Heart right ventricle (tissue), 16 donors: ENCODE measurements around the gene ZNF670. TPM values are rescaled to one million over a fixed set of nuclear protein-coding genes. Genes with fewer than 3 reads are reported as not detected.

Experiments
- ATAC-seq, 8 donors: fragments of 200-7000 bp; cut with Tn5 transposase; one replicate each; pipeline ENCODE4 v1.9.1; 2020; ENCODE audit warnings: mild to moderate bottlenecking in 8 of 8, moderate library complexity in 8 of 8, moderate number of reproducible peaks in 1 of 8
- DNase-seq, 2 donors: peaks; one replicate each; pipeline ENCODE4 v3.0.0-alpha.2; 2020
- H3K27ac ChIP-seq, 10 donors: fragments of 200-600 bp; sonication (generic) in 2 of 10; one replicate each; pipeline versions ENCODE4 v1.5.0 to v1.8.0; 2020 to 2022; ENCODE audit warnings: mild to moderate bottlenecking in 3 of 10
- H3K27me3 ChIP-seq, 7 donors: fragments of 200-600 bp; one replicate each; pipeline ENCODE4 v1.8.0; 2021 to 2022; ENCODE audit warnings: mild to moderate bottlenecking in 2 of 7
- H3K36me3 ChIP-seq, 9 donors: fragments of 200-600 bp; sonication (generic) in 1 of 9; one replicate each; pipeline versions ENCODE4 v1.5.0 to v1.8.0; 2020 to 2022; ENCODE audit warnings: mild to moderate bottlenecking in 2 of 9
- H3K4me1 ChIP-seq, 9 donors: fragments of 200-600 bp; sonication (generic) in 1 of 9; one replicate each; pipeline versions ENCODE4 v1.5.0 to v1.8.0; 2020 to 2022; ENCODE audit warnings: mild to moderate bottlenecking in 4 of 9
- H3K4me3 ChIP-seq, 10 donors: fragments of 200-600 bp; sonication (generic) in 2 of 10; one replicate each; pipeline versions ENCODE4 v1.5.0 to v1.8.0; 2020 to 2022; ENCODE audit warnings: mild to moderate bottlenecking in 7 of 10, moderate library complexity in 2 of 10
- H3K9me3 ChIP-seq, 11 donors: fragments of 200-600 bp in 10 of 11; sonication (generic) in 2 of 11; one replicate each; pipeline versions ENCODE4 v1.5.0 to v1.8.0; 2013 to 2022; ENCODE audit warnings: mild to moderate bottlenecking in 2 of 11, control low read depth in 1 of 11, moderate library complexity in 1 of 11
- WGBS, 2 donors: extraction: QIAGEN DNeasy Blood & Tissue Kit; methylation state at CpG; one replicate each; pipeline ENCODE4 v1.1.7; 2013; ENCODE audit warnings: inconsistent platforms in 1 of 2; 5-methylcytosine and 5-hydroxymethylcytosine counted together
- intact Hi-C, 10 donors: fragments of 100-400 bp; cut with DNase I; formaldehyde crosslinking; loops; one replicate each; pipeline versions ENCODE4 v1.11.1 to v1.14.2; 2022
- polyA plus RNA-seq, 2 donors: library from polyadenylated mRNA; stranded (reverse); fragments of 200-250 nt; gene quantifications; one replicate each; pipeline ENCODE4 v1.2.3, GENCODE V29; 2013
- total RNA-seq, 10 donors: library from RNA; stranded (reverse); fragmentation: NEBNext Ultra II Directional in 3 of 10; extraction: Animal tissue kit (Norgen Biotek cat#: 25700) in 3 of 10; gene quantifications; one replicate each; pipeline versions ENCODE4 v1.2.1 to v1.2.4, GENCODE V29; 2021 to 2023
- TF ChIP-seq, protein P1 (sequence below), 9 donors: fragments of 200-600 bp; sonication (generic) in 2 of 9; IDR thresholded peaks; one replicate each; pipeline versions ENCODE4 v1.5.0 to v1.8.0; 2021 to 2022; ENCODE audit warnings: antibody characterized with exemption in 9 of 9, mild to moderate bottlenecking in 5 of 9, moderate library complexity in 1 of 9
- donor health status: Arrhythmogenic right ventricular cardiomyopathy.
- donor health status: ischemic (EF 13 %, LVEDD 7.1; RV severe dilation, severe dysfunction).
- donor health status: healthy with polysubstance abuse.
- donor health status: DM: no; HTN: yes; CAD: no.
- donor health status: DM: no; HTN: no; CAD: no.
- donor health status: ischemic (EF 25% LVEDD 6.9; RV normal size, moderate dysfunction).
- donor health status: ischemic (EF 25% LVEDD 5.7; RV mildly dilated, moderate dysfunction).
- donor health status: healthy.
- donor health status: DM: yes; HTN: yes; CAD: no.
- donor health status: Ischemic cardiomyopathy.
- donor health status: ischemic (EF 35%, LVEDD 5.7; RV mildly dilated, moderate dysfunction).
- donor health status: nonischemic (EF 11% LVEDD 7.7; RV severe dilation, severe dysfunction).
- donor health status: DM: yes; HTN: yes; CAD: no.
- donor health status: PGD.
- donor health status: ischemic (EF 29% LVEDD 5.4; RV normal size, mild dysfunction).
- donor health status: nonischemic (EF 23%, LVEDD 6.1; RV moderate dilation, normal function).

ZNF670 gene
- total and polyA plus RNA-seq, 12 donors: 0.42 to 1.6 (median 1.3) TPM

DNA sequence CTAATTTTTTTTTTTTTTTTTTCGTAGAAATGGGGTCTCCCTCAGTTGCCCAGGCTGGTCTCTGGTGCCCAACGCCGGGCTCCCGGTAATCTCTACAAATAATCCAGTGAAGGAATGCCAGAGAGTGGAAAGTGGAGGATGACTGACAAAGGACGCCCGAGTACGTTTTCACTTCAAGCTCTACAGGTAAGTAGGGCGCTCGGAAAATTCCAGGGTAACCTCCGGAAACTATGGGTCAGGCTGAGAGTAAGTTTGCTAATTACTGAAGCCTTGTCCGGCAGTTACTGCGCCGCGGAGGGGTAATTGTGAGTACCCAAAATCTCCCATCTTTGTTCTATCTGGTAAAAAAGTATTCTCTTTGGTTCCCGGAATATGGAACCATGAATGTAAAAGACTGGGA is 27.4 kb upstream of the ZNF670 start:
- WGBS, 2 donors: 89 to 90% methylated on average over 15 of the region's 15 CpGs
- peaks cover 0 to 16% (median 0%) of the 10 kb centered on the region in 7 donors for H3K27me3 ChIP-seq
- ATAC-seq (no peak), DNase-seq (no peak)
- intact Hi-C loops: loop anchor here in 2 of 10 donors (2.0 to 10.0 kb wide), 3 partner anchors 27 to 229 kb away; partner anchors contain the start of genes ZNF496 (in 2 of the 2) and ZNF670 (in 1 of the 2)
- H3K36me3 ChIP-seq: peaks cover 0 to 16% (median 12%) of the 10 kb centered on the region in 9 donors
- no peak overlapping the region for H3K4me3 ChIP-seq
- peaks cover 0 to 27% (median 10%) of the 10 kb centered on the region in 11 donors for H3K9me3 ChIP-seq
- no peak overlapping the region for H3K27ac ChIP-seq
- peaks cover 3 to 26% (median 19%) of the 10 kb centered on the region in 9 donors for H3K4me1 ChIP-seq
- TF ChIP-seq, protein P1, sequence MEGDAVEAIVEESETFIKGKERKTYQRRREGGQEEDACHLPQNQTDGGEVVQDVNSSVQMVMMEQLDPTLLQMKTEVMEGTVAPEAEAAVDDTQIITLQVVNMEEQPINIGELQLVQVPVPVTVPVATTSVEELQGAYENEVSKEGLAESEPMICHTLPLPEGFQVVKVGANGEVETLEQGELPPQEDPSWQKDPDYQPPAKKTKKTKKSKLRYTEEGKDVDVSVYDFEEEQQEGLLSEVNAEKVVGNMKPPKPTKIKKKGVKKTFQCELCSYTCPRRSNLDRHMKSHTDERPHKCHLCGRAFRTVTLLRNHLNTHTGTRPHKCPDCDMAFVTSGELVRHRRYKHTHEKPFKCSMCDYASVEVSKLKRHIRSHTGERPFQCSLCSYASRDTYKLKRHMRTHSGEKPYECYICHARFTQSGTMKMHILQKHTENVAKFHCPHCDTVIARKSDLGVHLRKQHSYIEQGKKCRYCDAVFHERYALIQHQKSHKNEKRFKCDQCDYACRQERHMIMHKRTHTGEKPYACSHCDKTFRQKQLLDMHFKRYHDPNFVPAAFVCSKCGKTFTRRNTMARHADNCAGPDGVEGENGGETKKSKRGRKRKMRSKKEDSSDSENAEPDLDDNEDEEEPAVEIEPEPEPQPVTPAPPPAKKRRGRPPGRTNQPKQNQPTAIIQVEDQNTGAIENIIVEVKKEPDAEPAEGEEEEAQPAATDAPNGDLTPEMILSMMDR (IDR thresholded peaks at IDR 0.05): no peak

DNA sequence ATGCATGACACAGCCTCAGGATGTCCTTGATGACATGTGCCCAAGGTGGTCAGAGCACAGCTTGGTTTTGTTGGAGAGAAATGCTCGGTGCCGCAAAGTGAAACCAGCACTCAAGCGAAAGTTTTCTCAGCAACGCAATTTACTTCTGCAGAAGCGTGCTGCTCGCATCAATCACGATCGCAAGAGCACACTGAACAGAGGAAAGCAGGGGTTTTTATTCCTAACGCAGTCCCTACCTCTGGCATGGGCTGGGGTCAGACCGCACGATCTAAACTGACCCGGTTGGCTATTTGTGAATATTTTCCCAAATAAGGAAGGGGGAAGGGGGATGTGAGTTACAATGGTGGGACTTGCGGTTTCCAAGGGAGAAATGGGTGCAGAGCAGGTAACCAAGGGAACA is 26.4 kb upstream of the ZNF670 start:
- TF ChIP-seq, protein P1 (IDR thresholded peaks at IDR 0.05): no peak
- no peak for DNase-seq
- Histone ChIP-seq H3K36me3 (peaks cover 0 to 26% (median 22%) of the 10 kb centered on the region in 9 donors), H3K27ac (peak overlapping the region in 6 of 10 donors; percentile 76 to 85 (median 82)), H3K9me3 (peaks cover 0 to 37% (median 11%) of the 10 kb centered on the region in 11 donors), H3K27me3 (peaks cover 0 to 8% (median 0%) of the 10 kb centered on the region in 7 donors), H3K4me3 (peak overlapping the region in 9 of 10 donors; percentile 64 to 95 (median 90)), H3K4me1 (peaks cover 0 to 21% (median 14%) of the 10 kb centered on the region in 9 donors)
- intact Hi-C loops: loop anchor here in 2 of 10 donors (2.0 to 10.0 kb wide), 3 partner anchors 26 to 230 kb away; partner anchors contain the start of genes ZNF496 (in 2 of the 2) and ZNF670 (in 1 of the 2)
- ATAC-seq: no peak
- 81 to 88% methylated on average over 13 of the region's 13 CpGs for WGBS, 2 donors

DNA sequence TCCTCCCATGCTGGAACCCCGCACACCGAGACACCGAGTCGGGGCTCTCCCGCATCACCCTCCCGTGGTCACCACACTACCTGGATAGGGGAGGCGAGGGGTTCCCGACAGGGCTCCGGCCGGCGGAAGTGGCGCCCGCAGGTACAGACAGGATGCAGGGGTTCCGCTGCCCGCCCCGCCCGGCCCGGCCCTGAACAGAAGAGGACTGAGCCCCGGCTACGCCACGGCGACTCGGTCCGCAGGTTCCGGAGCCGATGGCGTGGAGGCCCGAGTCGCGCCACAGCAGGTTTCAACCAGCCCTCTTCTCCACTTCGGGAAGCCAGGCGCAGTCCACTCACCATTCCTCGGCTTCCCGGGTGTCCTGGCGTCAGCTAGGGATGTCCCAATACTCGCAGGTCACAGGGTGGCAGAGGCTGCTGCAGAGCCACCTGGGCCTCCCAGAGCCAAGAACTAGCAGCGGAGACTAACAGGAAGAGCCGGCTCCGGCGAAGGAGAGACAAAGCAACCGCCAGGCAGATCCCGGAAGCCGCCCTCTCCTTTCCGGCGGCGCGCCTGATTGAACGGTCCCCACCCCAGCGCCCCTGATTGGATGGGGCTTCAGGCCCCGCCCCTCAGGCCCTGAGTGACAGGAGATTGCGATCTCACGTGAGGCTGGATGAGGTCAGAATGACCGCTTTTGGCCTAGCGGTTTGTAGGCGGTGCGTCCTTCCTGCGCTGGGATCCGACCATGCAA is 25.4 kb upstream of the ZNF670 start, which contains the start of gene ZNF669:
TSS of gene ZNF669 (minus strand) at position 498 of the 733 bp plus-strand sequence. CDS start at position 341, 157 bp downstream.
- intact Hi-C loops: loop anchor here in 3 of 10 donors (2.0 to 10.0 kb wide), 4 partner anchors 25 to 231 kb away; partner anchors contain the start of genes ZNF496 (in 3 of the 3) and ZNF670 (in 1 of the 3)
- DNase-seq (peak; percentile 97), ATAC-seq (peak; percentile 100)
- Histone ChIP-seq H3K9me3 (peaks cover 0 to 46% (median 11%) of the 10 kb centered on the region in 11 donors), H3K27ac (peak within 1 kb of the TSS in 9 of 10 donors; percentile 76 to 91 (median 84)), H3K4me3 (peak within 1 kb of the TSS; percentile 64 to 95 (median 90)), H3K36me3 (peaks cover 0 to 35% (median 29%) of the 10 kb centered on the region in 9 donors), H3K27me3 (no peaks in the 10 kb centered on the region), H3K4me1 (peaks cover 0 to 21% (median 14%) of the 10 kb centered on the region in 9 donors)
- TF ChIP-seq, protein P1 (IDR thresholded peaks at IDR 0.05): no peak
- WGBS, 2 donors: 0 to 1% methylated on average over 58 of the region's 58 CpGs

DNA sequence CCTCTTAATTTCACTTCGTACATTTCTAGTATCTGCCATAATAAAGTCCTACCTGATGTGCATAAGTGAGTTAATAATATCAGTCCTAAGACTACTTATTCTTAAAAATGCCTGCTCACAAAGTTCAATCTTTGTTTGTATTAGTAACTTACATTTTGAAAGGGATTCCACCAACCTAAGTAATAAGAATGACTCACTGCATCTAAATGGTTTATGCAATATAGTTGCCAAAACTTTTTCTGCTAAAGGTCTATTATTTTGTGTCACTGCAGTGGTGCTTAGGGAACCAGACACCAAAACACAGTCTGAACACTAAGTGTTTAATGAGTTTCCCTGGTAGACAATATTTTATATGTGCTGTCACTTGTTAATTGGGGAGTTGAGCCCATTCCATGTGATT is 23.8 kb upstream of the ZNF670 start:
- Histone ChIP-seq H3K27me3 (no peaks in the 10 kb centered on the region), H3K4me1 (peaks cover 0 to 21% (median 14%) of the 10 kb centered on the region in 9 donors), H3K9me3 (peaks cover 0 to 62% (median 11%) of the 10 kb centered on the region in 11 donors), H3K36me3 (peaks cover 0 to 52% (median 36%) of the 10 kb centered on the region in 9 donors), H3K4me3 (peak overlapping the region in 1 of 10 donors; percentile 83), H3K27ac (no peak overlapping the region)
- intact Hi-C loops: loop anchor here in 3 of 10 donors (2.0 to 10.0 kb wide), 2 partner anchors 228 to 232 kb away; partner anchors contain the start of gene ZNF496 (in 3 of the 3)
- DNase-seq (no peak), ATAC-seq (no peak)
- TF ChIP-seq, protein P1 (IDR thresholded peaks at IDR 0.05): no peak
- 95 to 97% methylated on average over 1 of the region's 1 CpG for WGBS, 2 donors
